ENCODE measurements around the gene GRIK4. TPM values are rescaled to one million over a fixed set of nuclear protein-coding genes. Genes with fewer than 3 reads are reported as not detected.
A peak's percentile ranks its signal among the peaks of the same experiment; 100 is the strongest.
"Not testable (repeated sequence)": the region's sequence is repeated elsewhere in the genome, so short reads cannot be mapped to it uniquely, and the experiment has no call there.

The GRIK4 gene
- total and polyA plus RNA-seq, 4 donors = 0.05 to 0.25 (median 0.06) TPM; not detected in 1

- no peak for TF ChIP-seq NR2F2 (IDR thresholded peaks at IDR 0.05)
- no peak for TF ChIP-seq CTCF (IDR thresholded peaks at IDR 0.05; ENCODE audit: low read depth, low read length, missing input control)
- TF ChIP-seq FOXA1 (IDR thresholded peaks at IDR 0.05) = no peak
- no peak for TF ChIP-seq EGR1 (IDR thresholded peaks at IDR 0.05; ENCODE audit: low read depth in 2 of 2)
- TF ChIP-seq TAF1 (conservative IDR thresholded peaks at IDR 0.05) = no peak
- TF ChIP-seq SP1 (IDR thresholded peaks at IDR 0.05) = no peak
- TF ChIP-seq ZBTB33 (IDR thresholded peaks at IDR 0.05) = no peak
- no peak for TF ChIP-seq REST (IDR thresholded peaks at IDR 0.05)
Measured at GRCh38 chr11:120618399-120618798, 106.9 kb downstream of the GRIK4 start.

GRCh38 chr11:120622189-120622875 lies 110.8 kb downstream of the GRIK4 start:
- 82% methylated on average over 7 of the region's 7 CpGs for WGBS
- peaks cover 0 to 6% (median 4%) of the 10 kb centered on the region in 4 donors for H3K9me3 ChIP-seq (ENCODE audit: control insufficient read depth in 4 of 4, low read length in 3 of 4)
- H3K9ac ChIP-seq (ENCODE audit: low read depth in 1 of 2, low read length in 2 of 2) = no peak overlapping the region
- peak; percentile 9 to 11 for TF ChIP-seq RAD21 (IDR thresholded peaks at IDR 0.05)
- TF ChIP-seq MAX (IDR thresholded peaks at IDR 0.05) = no peak
- no peak overlapping the region for H3K4me3 ChIP-seq (ENCODE audit: low read depth in 1 of 3, low read length in 3 of 3)
- H3K27ac ChIP-seq (ENCODE audit: low read depth in 1 of 2, low read length in 2 of 2) = no peak overlapping the region
- no peaks in the 10 kb centered on the region for H3K4me1 ChIP-seq (ENCODE audit: control insufficient read depth in 4 of 4, insufficient read depth in 4 of 4, low read length in 3 of 4)
- no peak for DNase-seq (ENCODE audit: low spot score)
- H3K27me3 ChIP-seq (ENCODE audit: control insufficient read depth in 4 of 4, insufficient read depth in 4 of 4, low read length in 3 of 4) = no peaks in the 10 kb centered on the region
- no peaks in the 10 kb centered on the region for H3K36me3 ChIP-seq (ENCODE audit: control insufficient read depth in 4 of 4, insufficient read depth in 3 of 4, low read depth in 1 of 4, low read length in 3 of 4)

More at GRCh38 chr11:120618399-120618798, 106.9 kb downstream of the GRIK4 start:
- Histone ChIP-seq H3K27me3 (ENCODE audit: control insufficient read depth in 4 of 4, insufficient read depth in 4 of 4, low read length in 3 of 4) (peaks cover 0 to 4% (median 0%) of the 10 kb centered on the region in 4 donors), H3K4me3 (ENCODE audit: low read depth in 1 of 3, low read length in 3 of 3) (no peak overlapping the region), H3K36me3 (ENCODE audit: control insufficient read depth in 4 of 4, insufficient read depth in 3 of 4, low read depth in 1 of 4, low read length in 3 of 4) (no peaks in the 10 kb centered on the region), H3K9me3 (ENCODE audit: control insufficient read depth in 4 of 4, low read length in 3 of 4) (peaks cover 0 to 6% (median 4%) of the 10 kb centered on the region in 4 donors), H3K27ac (ENCODE audit: low read depth in 1 of 2, low read length in 2 of 2) (no peak overlapping the region), H3K9ac (ENCODE audit: low read depth in 1 of 2, low read length in 2 of 2) (no peak overlapping the region), H3K4me1 (ENCODE audit: control insufficient read depth in 4 of 4, insufficient read depth in 4 of 4, low read length in 3 of 4) (no peaks in the 10 kb centered on the region)
- 93% methylated on average over 5 of the region's 5 CpGs for WGBS
- DNase-seq (ENCODE audit: low spot score) = no peak

GRCh38 chr11:120624992-120625391 lies 113.4 kb downstream of the GRIK4 start:
- not testable (repeated sequence) for H3K9me3 ChIP-seq (ENCODE audit: control insufficient read depth in 4 of 4, low read length in 3 of 4); DNase-seq (ENCODE audit: low spot score); H3K36me3 ChIP-seq (ENCODE audit: control insufficient read depth in 4 of 4, insufficient read depth in 3 of 4, low read depth in 1 of 4, low read length in 3 of 4); H3K4me3 ChIP-seq (ENCODE audit: low read depth in 1 of 3, low read length in 3 of 3); H3K27ac ChIP-seq (ENCODE audit: low read depth in 1 of 2, low read length in 2 of 2); H3K27me3 ChIP-seq (ENCODE audit: control insufficient read depth in 4 of 4, insufficient read depth in 4 of 4, low read length in 3 of 4); H3K4me1 ChIP-seq (ENCODE audit: control insufficient read depth in 4 of 4, insufficient read depth in 4 of 4, low read length in 3 of 4); H3K9ac ChIP-seq (ENCODE audit: low read depth in 1 of 2, low read length in 2 of 2)
- 95% methylated on average over 12 of the region's 12 CpGs for WGBS

Measured in liver (tissue), 9 donors.